GM08714 (cell line): ENCODE data around the gene FBN2.
"Not testable (repeated sequence)": the region's sequence is repeated elsewhere in the genome, so short reads cannot be mapped to it uniquely, and the experiment has no call there.

Source experiments
- H3K4me3 ChIP-seq: fragments of 200-500 bp; sonication (Bioruptor generic); 2 replicates; pipeline ENCODE4 v1.5.1; 2014; ENCODE audit warnings: mild to moderate bottlenecking, low read length, inconsistent platforms
- ZNF274 ChIP-seq: IDR thresholded peaks from 2 replicates; pipeline ENCODE4 v1.6.1; 2012; ENCODE audit warnings: mild to moderate bottlenecking, low read depth, low read length

Gene FBN2

GRCh38 chr5:128405159-128405558 is 132.9 kb downstream of the FBN2 start:
- no peak overlapping the region for H3K4me3 ChIP-seq
- TF ChIP-seq ZNF274 = no peak

GRCh38 chr5:128403333-128403732 is 134.7 kb downstream of the FBN2 start:
- H3K4me3 ChIP-seq = no peak overlapping the region

GRCh38 chr5:128402506-128402905 is 135.5 kb downstream of the FBN2 start:
- TF ChIP-seq ZNF274 = no peak
- H3K4me3 ChIP-seq = no peak overlapping the region

More at GRCh38 chr5:128403333-128403732, 134.7 kb downstream of the FBN2 start:
- no peak for TF ChIP-seq ZNF274

GRCh38 chr5:128400766-128401165 is 137.3 kb downstream of the FBN2 start:
- H3K4me3 ChIP-seq = not testable (repeated sequence)

- no peak for TF ChIP-seq ZNF274
- H3K4me3 ChIP-seq = no peak overlapping the region
Observed at GRCh38 chr5:128399111-128399510, 138.9 kb downstream of the FBN2 start.

GRCh38 chr5:128397876-128398275 is 140.2 kb downstream of the FBN2 start:
- H3K4me3 ChIP-seq = no peak overlapping the region
- no peak for TF ChIP-seq ZNF274

GRCh38 chr5:128395073-128395472 is 143.0 kb downstream of the FBN2 start:
- no peak for TF ChIP-seq ZNF274
- no peak overlapping the region for H3K4me3 ChIP-seq

GRCh38 chr5:128384068-128384467 is 154.0 kb downstream of the FBN2 start:
- no peak overlapping the region for H3K4me3 ChIP-seq
- TF ChIP-seq ZNF274 = no peak

- no peak overlapping the region for H3K4me3 ChIP-seq
- no peak for TF ChIP-seq ZNF274
Observed at GRCh38 chr5:128380337-128380736, 157.7 kb downstream of the FBN2 start.

GRCh38 chr5:128378632-128379031 is 159.4 kb downstream of the FBN2 start:
- no peak for TF ChIP-seq ZNF274
- H3K4me3 ChIP-seq = no peak overlapping the region

- TF ChIP-seq ZNF274 = no peak
Observed at GRCh38 chr5:128378196-128378595, 159.8 kb downstream of the FBN2 start.

GRCh38 chr5:128376577-128376976 is 161.5 kb downstream of the FBN2 start:
- TF ChIP-seq ZNF274 = no peak
- no peak overlapping the region for H3K4me3 ChIP-seq

More at GRCh38 chr5:128378196-128378595, 159.8 kb downstream of the FBN2 start:
- no peak overlapping the region for H3K4me3 ChIP-seq

- H3K4me3 ChIP-seq = no peak overlapping the region
- TF ChIP-seq ZNF274 = no peak
Observed at GRCh38 chr5:128366147-128366546, 171.9 kb downstream of the FBN2 start.

GRCh38 chr5:128362370-128362769 is 175.7 kb downstream of the FBN2 start:
- H3K4me3 ChIP-seq = no peak overlapping the region
- TF ChIP-seq ZNF274 = no peak

- no peak overlapping the region for H3K4me3 ChIP-seq
- TF ChIP-seq ZNF274 = no peak
Observed at GRCh38 chr5:128358826-128359225, 179.2 kb downstream of the FBN2 start.

- no peak overlapping the region for H3K4me3 ChIP-seq
- no peak for TF ChIP-seq ZNF274
Observed at GRCh38 chr5:128357226-128357625, 180.8 kb downstream of the FBN2 start.
